IPS-18c (cell line): ENCODE measurements around the gene FAM234B.

Source experiments
- H3K4me3 ChIP-seq: 2 replicates; pipeline ENCODE4 v1.7.0; 2013; ENCODE audit warnings: low read depth, mild to moderate bottlenecking, low read length, moderate library complexity; ENCODE audit not compliant: insufficient read depth
- H3K9me3 ChIP-seq: one replicate; pipeline ENCODE4 v1.6.1; 2013; ENCODE audit warnings: mild to moderate bottlenecking, low read length, moderate library complexity; ENCODE audit not compliant: control insufficient read depth, insufficient read depth

FAM234B gene

DNA sequence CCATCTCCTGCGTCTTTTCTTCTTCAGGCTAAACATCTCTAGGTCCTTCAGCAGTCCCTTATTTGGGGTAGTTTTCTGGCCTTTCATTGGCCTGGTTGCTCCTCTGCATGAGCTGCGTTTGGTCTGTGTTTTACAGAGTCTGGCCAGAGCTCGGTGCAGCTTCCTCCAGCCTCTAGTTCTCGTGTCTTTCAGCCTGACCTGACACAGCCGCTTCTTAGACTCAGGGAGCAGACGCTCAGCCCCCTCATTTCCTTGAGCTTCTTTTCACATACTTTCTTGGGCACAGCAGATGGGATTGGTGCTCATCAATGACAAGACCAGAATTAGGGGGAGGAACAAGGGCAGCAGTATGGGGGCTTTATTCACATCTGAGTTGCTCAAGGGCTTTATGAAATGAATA lies 72.8 kb downstream of the FAM234B start:
- H3K9me3 ChIP-seq: no peaks in the 10 kb centered on the region
- H3K4me3 ChIP-seq: no peak overlapping the region

DNA sequence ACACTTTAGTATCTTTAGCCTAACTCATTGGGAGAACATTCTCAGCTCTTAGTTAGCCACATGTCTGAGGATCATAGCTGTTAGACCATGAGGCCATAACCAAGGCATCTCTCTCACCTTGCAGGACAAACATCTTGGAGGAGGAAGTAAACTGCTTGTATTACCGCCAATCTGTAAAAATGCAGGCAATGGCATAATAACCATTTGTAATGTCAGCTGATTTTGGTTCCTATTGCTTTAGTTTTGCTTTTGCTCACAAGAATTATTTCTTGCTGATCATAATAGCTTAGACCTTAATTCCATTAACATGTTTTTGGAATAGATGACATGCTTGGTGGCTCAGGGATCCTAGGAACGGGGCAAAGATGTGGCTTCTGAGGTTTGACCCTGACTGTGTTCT lies 75.6 kb downstream of the FAM234B start:
- Histone ChIP-seq H3K9me3 (peaks cover 2% of the 10 kb centered on the region), H3K4me3 (no peak overlapping the region)

DNA sequence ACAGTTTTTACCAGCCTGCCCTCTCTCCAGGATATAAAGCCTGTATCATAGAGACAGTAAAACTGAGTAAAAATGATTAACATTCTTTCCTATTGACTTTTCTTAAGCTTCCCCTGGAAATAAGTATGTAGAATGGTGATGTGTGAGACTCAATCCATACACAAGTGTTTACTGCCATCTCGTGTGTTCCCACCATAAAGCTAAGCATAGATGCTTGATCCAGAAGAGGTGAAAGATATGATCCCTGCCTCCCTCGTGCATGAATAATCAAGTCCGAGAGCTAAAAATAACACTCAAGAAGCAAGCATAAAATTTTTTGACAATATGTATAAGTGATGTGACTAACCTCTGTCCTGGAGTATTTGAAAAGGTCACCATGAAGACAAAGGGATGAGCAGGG lies 76.2 kb downstream of the FAM234B start:
- Histone ChIP-seq H3K9me3 (peaks cover 2% of the 10 kb centered on the region), H3K4me3 (no peak overlapping the region)

DNA sequence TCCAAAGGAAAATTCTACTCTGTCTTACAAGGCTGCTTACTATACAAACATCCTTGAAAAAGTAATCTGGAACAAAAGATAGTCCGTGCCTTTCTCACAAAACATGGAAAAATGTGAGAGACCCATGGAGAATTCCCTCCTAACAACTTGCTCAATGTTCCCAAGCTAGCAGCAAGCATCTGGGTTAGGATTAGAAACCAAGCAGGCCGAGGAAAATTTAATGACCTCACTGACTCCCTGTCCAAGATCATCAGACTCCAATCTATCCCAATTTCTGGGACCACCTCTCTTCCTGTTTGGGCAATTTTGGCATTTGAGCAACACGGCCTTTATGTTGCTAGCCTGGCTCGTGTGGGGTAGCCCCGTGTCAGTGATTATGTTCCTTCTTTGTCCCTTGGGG lies 77.4 kb downstream of the FAM234B start:
- H3K9me3 ChIP-seq: peaks cover 2% of the 10 kb centered on the region
- no peak overlapping the region for H3K4me3 ChIP-seq

DNA sequence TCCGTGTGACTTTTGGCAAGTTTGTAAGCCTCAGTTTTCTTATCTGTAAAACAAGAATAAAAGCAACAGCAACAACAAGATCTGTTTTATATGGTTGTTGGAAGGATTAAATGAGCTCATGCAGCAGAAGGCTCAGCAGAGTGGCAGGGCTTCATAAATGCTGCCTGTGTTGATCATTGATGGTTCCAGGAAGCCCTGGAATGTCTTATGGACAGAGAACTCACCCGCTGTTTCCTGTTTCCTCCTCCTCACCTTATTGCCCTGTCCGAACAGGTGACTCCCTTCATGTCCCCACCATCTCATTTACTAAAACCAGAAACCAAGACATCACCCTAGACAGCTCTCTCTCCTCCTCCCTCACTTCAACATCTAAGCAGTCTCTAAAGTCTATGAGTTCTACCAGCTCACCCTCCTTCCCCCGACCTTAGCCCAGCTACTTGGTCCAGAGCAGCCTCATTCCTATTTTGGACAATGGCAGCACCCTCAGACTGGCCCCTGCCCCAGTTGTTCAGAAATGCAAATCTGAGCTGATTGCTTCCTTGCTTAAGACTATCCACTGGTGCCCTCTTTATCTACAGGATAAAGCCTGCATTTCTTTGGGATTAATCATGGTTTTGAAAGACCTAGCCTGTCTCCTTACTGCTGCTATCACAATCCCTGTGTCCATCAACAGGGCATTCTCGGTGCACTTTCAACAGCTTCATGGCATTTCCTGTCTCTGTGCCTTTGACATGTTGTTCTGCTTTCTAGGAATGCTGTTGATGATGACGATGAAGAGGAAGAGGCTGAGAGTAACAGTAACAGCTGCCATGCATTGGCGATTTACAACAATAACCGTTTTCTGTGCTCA lies 80.7 kb downstream of the FAM234B start:
- no peak overlapping the region for H3K4me3 ChIP-seq
- peaks cover 2% of the 10 kb centered on the region for H3K9me3 ChIP-seq

DNA sequence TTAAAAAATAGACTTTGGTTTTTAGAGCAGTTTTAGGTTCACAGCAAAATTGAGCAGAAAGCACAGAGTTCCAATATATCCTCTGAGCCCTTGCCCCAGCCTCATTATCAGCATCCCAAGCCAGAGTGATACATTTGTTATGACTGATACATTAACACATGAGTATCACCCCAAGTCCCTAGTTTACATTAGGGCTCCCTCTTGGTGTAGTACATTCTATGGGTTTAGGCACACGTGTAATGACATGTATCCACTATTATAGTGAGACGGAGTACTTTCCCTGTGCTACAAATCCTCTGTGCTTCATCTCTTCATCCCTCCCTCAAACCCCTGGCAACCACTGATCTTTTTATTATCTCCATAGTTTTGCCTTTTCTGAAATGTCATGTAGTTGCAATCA lies 81.8 kb downstream of the FAM234B start:
- H3K9me3 ChIP-seq: peaks cover 2% of the 10 kb centered on the region
- H3K4me3 ChIP-seq: no peak overlapping the region

DNA sequence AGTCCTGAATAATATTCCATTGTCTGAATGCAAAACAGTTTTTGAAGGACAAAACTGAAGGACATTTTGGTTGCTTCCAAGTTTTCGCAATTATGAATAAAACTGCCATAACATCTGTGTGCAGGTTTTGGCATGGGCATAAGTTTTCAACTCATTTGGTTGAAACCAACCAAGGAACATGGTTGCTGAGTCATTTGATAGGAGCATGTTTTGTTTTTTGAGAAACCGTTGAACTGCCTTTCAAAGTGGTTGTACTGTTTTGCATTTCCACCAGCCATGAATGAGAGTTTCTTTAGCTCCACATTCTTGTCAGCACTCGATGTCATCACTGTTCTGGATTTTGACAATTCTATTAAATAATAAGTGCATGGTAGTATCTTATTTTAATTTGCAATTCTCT lies 82.3 kb downstream of the FAM234B start:
- peaks cover 2% of the 10 kb centered on the region for H3K9me3 ChIP-seq
- H3K4me3 ChIP-seq: no peak overlapping the region

DNA sequence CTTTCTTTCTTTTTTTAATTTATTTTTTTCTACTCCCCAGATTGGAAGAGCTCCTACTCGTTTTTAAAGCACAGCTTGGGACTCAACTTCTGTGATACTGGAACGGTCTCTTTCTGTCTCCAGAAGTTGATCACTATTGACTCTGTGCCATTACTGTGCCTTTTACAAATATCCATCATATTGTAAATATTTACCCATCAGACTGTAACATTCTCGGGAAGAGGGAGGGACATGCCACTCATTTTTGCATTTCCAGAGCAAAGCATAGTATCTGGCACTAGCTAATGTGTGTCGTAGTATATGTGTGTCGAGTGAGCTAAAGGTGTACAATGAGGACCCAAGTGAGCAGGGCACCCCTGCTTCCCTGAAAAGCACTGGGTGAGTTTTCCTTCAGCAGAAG lies 83.3 kb downstream of the FAM234B start:
- H3K4me3 ChIP-seq: no peak overlapping the region
- H3K9me3 ChIP-seq: peaks cover 2% of the 10 kb centered on the region

DNA sequence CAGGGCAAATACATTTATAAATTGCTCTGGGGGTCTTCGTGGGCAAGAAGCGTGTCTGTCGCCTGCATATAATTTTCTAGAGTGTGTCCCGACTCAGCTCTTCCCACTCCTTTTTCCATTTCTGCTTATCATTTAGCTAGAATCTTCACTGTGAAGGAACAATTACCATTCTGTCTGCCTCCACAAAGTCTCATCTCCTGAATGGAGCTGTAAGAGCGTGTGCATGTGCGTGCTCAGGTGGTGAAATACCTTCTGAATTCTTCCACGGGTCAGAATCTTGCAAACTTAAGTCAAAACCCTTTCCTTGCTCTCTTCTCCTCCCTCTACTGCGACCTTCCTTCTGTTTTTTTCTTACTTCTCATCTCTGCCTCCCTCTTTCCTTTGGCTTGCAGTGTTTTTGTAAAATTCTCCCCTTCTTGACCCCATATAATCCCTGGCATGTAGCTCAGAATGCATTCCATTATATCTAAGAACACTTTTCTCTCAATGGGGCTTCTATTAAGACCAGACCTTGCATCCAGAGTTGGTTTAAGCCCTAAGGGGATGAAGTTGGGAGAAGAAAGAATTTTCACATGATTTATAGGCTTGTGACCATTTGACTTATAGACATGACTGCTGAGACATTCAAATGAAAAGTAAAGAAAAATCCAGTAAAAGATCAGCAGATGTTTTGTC lies 84.2 kb downstream of the FAM234B start:
- H3K9me3 ChIP-seq: no peaks in the 10 kb centered on the region
- H3K4me3 ChIP-seq: no peak overlapping the region

DNA sequence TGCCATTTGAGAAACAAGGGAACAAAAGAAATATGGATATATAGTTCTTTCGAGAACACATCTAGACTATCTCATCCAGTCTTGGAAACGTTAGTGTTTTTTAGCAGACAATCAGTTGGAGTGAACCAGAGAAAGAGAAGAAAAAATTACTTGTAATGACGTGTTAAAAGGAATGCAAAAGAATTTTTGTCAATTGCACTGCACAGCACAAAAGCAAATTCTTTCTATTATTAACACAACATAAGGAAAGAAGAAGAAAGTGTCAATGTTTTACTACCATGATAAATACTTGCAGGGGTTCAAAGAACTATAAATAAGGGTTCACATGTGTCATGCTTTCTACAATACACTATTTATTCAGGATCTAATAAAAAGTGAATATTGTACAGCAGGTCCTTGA lies 86.8 kb downstream of the FAM234B start:
- no peaks in the 10 kb centered on the region for H3K9me3 ChIP-seq
- no peak overlapping the region for H3K4me3 ChIP-seq
